H9 (cell line): ENCODE measurements around the gene SCAND1. TPM values are rescaled to one million over a fixed set of nuclear protein-coding genes. Genes with fewer than 3 reads are reported as not detected.

Experiments
- DNase-seq: peaks from one replicate; pipeline ENCODE4 v3.0.0-alpha.2; 2017
- H2AFZ ChIP-seq: one replicate; pipeline ENCODE4 v1.6.1; 2013; ENCODE audit warnings: mild to moderate bottlenecking, low read length, control low read depth, moderate library complexity
- H2AK5ac ChIP-seq: 2 replicates; pipeline ENCODE4 v1.6.1; 2013; ENCODE audit warnings: low read length, control low read depth, mixed read lengths; ENCODE audit not compliant: insufficient read length
- H2BK120ac ChIP-seq: one replicate; pipeline ENCODE4 v1.6.1; 2013; ENCODE audit warnings: low read depth, mild to moderate bottlenecking, low read length, control low read depth, inconsistent platforms; ENCODE audit not compliant: poor library complexity, severe bottlenecking
- H2BK12ac ChIP-seq: 2 replicates; pipeline ENCODE4 v1.6.1; 2013; ENCODE audit warnings: low read length, control low read depth, mixed read lengths, low read depth; ENCODE audit not compliant: insufficient read length
- H2BK15ac ChIP-seq: 2 replicates; pipeline ENCODE4 v1.6.1; 2013; ENCODE audit warnings: low read depth, low read length, control low read depth
- H2BK20ac ChIP-seq: one replicate; pipeline ENCODE4 v1.6.1; 2013; ENCODE audit warnings: low read depth, mild to moderate bottlenecking, low read length, control low read depth, inconsistent platforms; ENCODE audit not compliant: poor library complexity, severe bottlenecking
- H2BK5ac ChIP-seq: 2 replicates; pipeline ENCODE4 v1.6.1; 2013; ENCODE audit warnings: low read length, control low read depth, mixed read lengths; ENCODE audit not compliant: insufficient read length
- H3K14ac ChIP-seq: 2 replicates; pipeline ENCODE4 v1.6.1; 2013; ENCODE audit warnings: low read length, control low read depth; ENCODE audit not compliant: insufficient read depth
- H3K18ac ChIP-seq: 2 replicates; pipeline ENCODE4 v1.6.1; 2013; ENCODE audit warnings: low read depth, mild to moderate bottlenecking, mixed read lengths, low read length, control low read depth; ENCODE audit not compliant: insufficient read length
- H3K23ac ChIP-seq: 2 replicates; pipeline ENCODE4 v1.6.1; 2013; ENCODE audit warnings: low read length, control low read depth, mixed read lengths, low read depth; ENCODE audit not compliant: insufficient read length
- H3K23me2 ChIP-seq: 2 replicates; pipeline ENCODE4 v1.6.1; 2013; ENCODE audit warnings: low read depth, mild to moderate bottlenecking, mixed read lengths, low read length, control low read depth; ENCODE audit not compliant: insufficient read length, poor library complexity, severe bottlenecking
- H3K27ac ChIP-seq: 2 replicates; pipeline ENCODE4 v1.5.1; 2013; ENCODE audit warnings: low read length, control low read depth, mixed read lengths, low read depth; ENCODE audit not compliant: insufficient read length
- H3K27me3 ChIP-seq: 2 replicates; pipeline ENCODE4 v1.6.1; 2013; ENCODE audit warnings: low read length, control low read depth, inconsistent platforms; ENCODE audit not compliant: insufficient read depth
- H3K4ac ChIP-seq: 2 replicates; pipeline ENCODE4 v1.6.1; 2013; ENCODE audit warnings: low read depth, mild to moderate bottlenecking, control low read depth, inconsistent platforms, low read length, moderate library complexity
- H3K4me1 ChIP-seq: 2 replicates; pipeline ENCODE4 v1.6.1; 2013; ENCODE audit warnings: low read length, control low read depth, inconsistent platforms; ENCODE audit not compliant: insufficient read depth
- H3K4me2 ChIP-seq: 2 replicates; pipeline ENCODE4 v1.6.1; 2013; ENCODE audit warnings: low read length, control low read depth, mixed read lengths; ENCODE audit not compliant: insufficient read length, insufficient read depth
- H3K56ac ChIP-seq: 2 replicates; pipeline ENCODE4 v1.6.1; 2013; ENCODE audit warnings: low read depth, mild to moderate bottlenecking, mixed read lengths, low read length, control low read depth; ENCODE audit not compliant: insufficient read length
- H3K79me1 ChIP-seq: 2 replicates; pipeline ENCODE4 v1.6.1; 2013; ENCODE audit warnings: low read depth, mild to moderate bottlenecking, moderate library complexity, low read length, control low read depth, inconsistent platforms; ENCODE audit not compliant: insufficient read depth, poor library complexity, severe bottlenecking
- H3K79me2 ChIP-seq: 2 replicates; pipeline ENCODE4 v1.6.1; 2013; ENCODE audit warnings: low read length, control low read depth, inconsistent platforms; ENCODE audit not compliant: insufficient read depth
- H3K9ac ChIP-seq: 2 replicates; pipeline ENCODE4 v1.6.1; 2013; ENCODE audit warnings: low read length, control low read depth, mixed read lengths; ENCODE audit not compliant: insufficient read length; ENCODE audit errors: extremely low read depth
- H3K9me3 ChIP-seq: one replicate; pipeline ENCODE4 v1.6.1; 2013; ENCODE audit warnings: low read depth, low read length, inconsistent platforms; ENCODE audit not compliant: control insufficient read depth
- H3T11ph ChIP-seq: one replicate; pipeline ENCODE4 v1.6.1; 2013; ENCODE audit warnings: mild to moderate bottlenecking, low read length, control low read depth, inconsistent platforms
- H4K20me1 ChIP-seq: one replicate; pipeline ENCODE4 v1.6.1; 2013; ENCODE audit not compliant: control insufficient read depth, insufficient read length, insufficient read depth
- H4K5ac ChIP-seq: 2 replicates; pipeline ENCODE4 v1.6.1; 2013; ENCODE audit warnings: low read depth, mild to moderate bottlenecking, mixed read lengths, low read length, control low read depth; ENCODE audit not compliant: insufficient read length
- H4K8ac ChIP-seq: replicated peaks from 2 replicates; pipeline ENCODE4 v1.6.1; 2013; ENCODE audit warnings: low read length, control low read depth, mixed read lengths, low read depth; ENCODE audit not compliant: insufficient read length
- H4K91ac ChIP-seq: 2 replicates; pipeline ENCODE4 v1.6.1; 2013; ENCODE audit warnings: low read depth, mild to moderate bottlenecking, moderate library complexity, mixed read lengths, low read length, control low read depth; ENCODE audit not compliant: insufficient read length
- H3K27ac Mint-ChIP-seq, 3 experiments: 2 replicates in 2 of 3; 3 replicates in 1 of 3; pipeline ENCODE4 v1.8.0; 2020 to 2021; ENCODE audit warnings: mixed read lengths in 3 of 3, mild to moderate bottlenecking in 1 of 3, moderate library complexity in 1 of 3
- H3K27me3 Mint-ChIP-seq: 2 replicates; pipeline ENCODE4 v1.8.0; 2021; ENCODE audit warnings: low read depth, mild to moderate bottlenecking, moderate library complexity, mixed read lengths
- H3K36me3 Mint-ChIP-seq, 3 experiments: 2 replicates in 2 of 3; 3 replicates in 1 of 3; pipeline ENCODE4 v1.8.0; 2020 to 2021; ENCODE audit warnings: low read depth in 3 of 3, mixed read lengths in 3 of 3; ENCODE audit not compliant: insufficient read depth in 1 of 3
- H3K4me1 Mint-ChIP-seq, 2 experiments: 2 replicates each; pipeline ENCODE4 v1.8.0; 2020; ENCODE audit warnings: mixed read lengths in 2 of 2
- H3K4me3 Mint-ChIP-seq, 2 experiments: 2 replicates in 1 of 2; 3 replicates in 1 of 2; pipeline ENCODE4 v1.8.0; 2020 to 2021; ENCODE audit warnings: mild to moderate bottlenecking in 2 of 2, mixed read lengths in 2 of 2, moderate library complexity in 1 of 2
- H3K9me3 Mint-ChIP-seq, 2 experiments: 2 replicates in 1 of 2; 3 replicates in 1 of 2; pipeline ENCODE4 v1.8.0; 2020; ENCODE audit warnings: mild to moderate bottlenecking in 2 of 2, mixed read lengths in 2 of 2, moderate library complexity in 1 of 2
- CTCF ChIP-seq: fragments of 200-600 bp; sonication (generic); conservative IDR thresholded peaks from 3 replicates; pipeline ENCODE4 v1.8.0; 2021; ENCODE audit warnings: antibody characterized with exemption, mild to moderate bottlenecking
- WGBS: extraction: QIAGEN DNeasy Blood & Tissue Kit; methylation state at CpG from one replicate; pipeline ENCODE4 v1.1.7; 2013; ENCODE audit warnings: missing lambda C conversion rate, low lambda C conversion rate, mixed read lengths; ENCODE audit not compliant: insufficient read length; ENCODE audit errors: extremely low coverage; 5-methylcytosine and 5-hydroxymethylcytosine counted together
- total RNA-seq: library from RNA; stranded (reverse); gene quantifications from 2 replicates; pipeline ENCODE4 v1.2.1, GENCODE V29; 2021

SCAND1 gene
- total RNA-seq, 1 experiment from 2014 or later: 59.1 TPM

- Histone ChIP-seq H3K27ac (peak overlapping the region; percentile 45), H3K79me1 (no peaks in the 10 kb centered on the region), H4K5ac (no peak overlapping the region), H4K8ac (no peak overlapping the region), H3K4ac (no peak overlapping the region), H3T11ph (no peak overlapping the region), H3K27me3 (0 out of 2 replicates have a peak, but pooled peaks cover 1% of the 10 kb centered on the region), H3K4me2 (peak overlapping the region; percentile 94), H2BK12ac (no peak overlapping the region), H2BK20ac (no peak overlapping the region), H4K20me1 (no peaks in the 10 kb centered on the region), H2AK5ac (no peak overlapping the region), H3K23ac (no peak overlapping the region), H3K79me2 (0 out of 2 replicates have a peak, but pooled peaks cover 2% of the 10 kb centered on the region), H2AFZ (peak overlapping the region; percentile 7), H3K9ac (peak overlapping the region; percentile 68), H3K14ac (peak overlapping the region; percentile 83), H2BK120ac (no peak overlapping the region), H3K4me1 (no peaks in the 10 kb centered on the region), H2BK5ac (no peak overlapping the region), H3K23me2 (peaks cover 12% of the 10 kb centered on the region), H4K91ac (no peak overlapping the region), H2BK15ac (no peak overlapping the region), H3K9me3 (no peaks in the 10 kb centered on the region), H3K56ac (no peak overlapping the region), H3K18ac (peak overlapping the region; percentile 66)
- DNase-seq: no peak
- H3K4me3 Mint-ChIP-seq: peak overlapping the region; percentile 90 to 98
- H3K36me3 Mint-ChIP-seq: no peaks in the 10 kb centered on the region; a peak in 1 of 7 replicates
- peak overlapping the region; percentile 97 to 98 (median 98) for H3K27ac Mint-ChIP-seq
- no peaks in the 10 kb centered on the region; the same call in 1 of the 2 replicates for H3K27me3 Mint-ChIP-seq
- WGBS: no CpG with 5 or more reads among the region's 19 CpGs
- no peaks in the 10 kb centered on the region for H3K9me3 Mint-ChIP-seq
- no peak for TF ChIP-seq CTCF
- H3K4me1 Mint-ChIP-seq: peaks cover 9% of the 10 kb centered on the region in 2 experiments
Measured at GRCh38 chr20:35954907-35955251, 577 bp upstream of the SCAND1 start.
